BLaER1 treated with 17β-estradiol and CSF1 and Interleukin-3, amounts not matched to agents 10 nM and 100 nM (cell line): ENCODE measurements around the gene IMPDH2.

Source experiments
- H3K27ac ChIP-seq, 11 experiments: shearing (Covaris generic); formaldehyde crosslinking; 2 replicates each; pipeline ENCODE4 v1.8.1; 2022
- H3K27me3 ChIP-seq, 11 experiments: shearing (Covaris generic); formaldehyde crosslinking; 2 replicates each; pipeline ENCODE4 v1.8.1; 2022
- H3K36me3 ChIP-seq, 11 experiments: shearing (Covaris generic); formaldehyde crosslinking; 2 replicates each; pipeline ENCODE4 v1.8.1; 2022
- H3K4me1 ChIP-seq, 10 experiments: shearing (Covaris generic); formaldehyde crosslinking; 2 replicates each; pipeline ENCODE4 v1.8.1; 2022
- H3K4me2 ChIP-seq, 11 experiments: shearing (Covaris generic); formaldehyde crosslinking; 2 replicates each; pipeline ENCODE4 v1.8.1; 2022
- H3K4me3 ChIP-seq, 10 experiments: shearing (Covaris generic); formaldehyde crosslinking; 2 replicates each; pipeline ENCODE4 v1.8.1; 2022
- H3K9ac ChIP-seq, 11 experiments: shearing (Covaris generic); formaldehyde crosslinking; 2 replicates each; pipeline ENCODE4 v1.8.1; 2022
- H3K9me3 ChIP-seq, 11 experiments: shearing (Covaris generic); formaldehyde crosslinking; replicated peaks in 1 of 11; 2 replicates each; pipeline ENCODE4 v1.8.1; 2022
- H4K20me1 ChIP-seq, 11 experiments: shearing (Covaris generic); formaldehyde crosslinking; 2 replicates each; pipeline ENCODE4 v1.8.1; 2022
- Cebpa-rat ChIP-seq, 11 experiments: shearing (Covaris generic); IDR thresholded peaks; 2 replicates each; pipeline ENCODE4 v1.8.1; 2022

Gene IMPDH2

DNA sequence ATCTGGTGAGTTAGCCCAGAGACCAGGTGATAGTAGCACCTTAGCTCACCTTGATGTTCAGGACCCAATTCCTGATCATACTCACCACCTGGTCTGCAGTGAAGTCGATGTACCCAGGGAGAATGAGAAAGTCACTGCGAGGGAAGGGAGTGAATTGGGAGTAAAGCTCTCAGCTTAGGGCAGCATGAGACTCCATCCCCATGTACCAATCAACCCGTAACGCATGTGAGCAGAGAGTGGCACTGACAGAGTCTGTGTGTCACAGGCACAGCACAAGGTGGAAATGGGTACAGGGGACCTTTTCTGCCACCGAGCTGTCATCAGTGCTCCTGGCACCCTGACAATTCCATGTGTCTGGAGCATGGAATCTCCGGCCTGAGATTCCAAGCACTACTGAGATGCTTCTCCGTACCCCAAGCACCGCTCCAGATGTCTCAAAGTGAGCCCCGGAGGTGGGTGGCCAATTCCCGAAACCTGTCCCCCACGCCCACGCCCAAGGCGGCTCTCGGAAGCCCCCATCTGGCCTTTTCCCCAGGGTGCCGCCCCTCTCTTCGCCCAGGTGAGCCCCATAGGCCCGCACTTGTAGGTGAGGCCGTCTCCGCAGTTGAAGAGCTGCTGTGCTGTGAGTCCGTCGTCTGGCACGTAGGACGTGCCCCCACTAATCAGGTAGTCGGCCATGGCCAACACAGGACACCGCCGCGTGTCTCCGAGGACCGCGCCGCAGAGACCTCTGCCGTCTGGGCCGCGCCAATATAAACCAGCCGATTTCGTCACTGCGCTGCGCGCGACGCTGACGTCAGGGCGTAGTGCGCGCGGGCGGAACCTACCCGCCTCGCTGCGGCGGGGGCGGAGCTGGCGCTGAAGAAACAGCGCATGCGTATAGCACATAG is at the start of gene IMPDH2:
Gene IMPDH2 (minus strand): TSS at position 726 of the 890 bp plus-strand sequence. CDS start 48 bp downstream, at position 678.
- peaks cover 50 to 58% (median 52%) of the 10 kb centered on the region in 10 experiments for H3K4me1 ChIP-seq
- H3K9me3 ChIP-seq = no peaks in the 10 kb centered on the region
- H3K36me3 ChIP-seq = peaks cover 77 to 89% (median 84%) of the 10 kb centered on the region in 11 experiments
- peak within 1 kb of the TSS; percentile 69 to 84 (median 74) for H3K4me3 ChIP-seq
- H3K9ac ChIP-seq = peak within 1 kb of the TSS; percentile 81 to 94 (median 87)
- H4K20me1 ChIP-seq = peaks cover 6 to 61% (median 35%) of the 10 kb centered on the region in 11 experiments; a peak in 19 of 22 replicates
- no peaks in the 10 kb centered on the region for H3K27me3 ChIP-seq
- peak in 7 of 11 experiments; percentile 46 to 68 (median 63); a peak in 7 of 22 replicates for TF ChIP-seq Cebpa-rat (IDR thresholded peaks at IDR 0.05)
- H3K4me2 ChIP-seq = peak within 1 kb of the TSS; percentile 97 to 100 (median 99)
- H3K27ac ChIP-seq = peak within 1 kb of the TSS; percentile 70 to 91 (median 86); a peak in 21 of 22 replicates

DNA sequence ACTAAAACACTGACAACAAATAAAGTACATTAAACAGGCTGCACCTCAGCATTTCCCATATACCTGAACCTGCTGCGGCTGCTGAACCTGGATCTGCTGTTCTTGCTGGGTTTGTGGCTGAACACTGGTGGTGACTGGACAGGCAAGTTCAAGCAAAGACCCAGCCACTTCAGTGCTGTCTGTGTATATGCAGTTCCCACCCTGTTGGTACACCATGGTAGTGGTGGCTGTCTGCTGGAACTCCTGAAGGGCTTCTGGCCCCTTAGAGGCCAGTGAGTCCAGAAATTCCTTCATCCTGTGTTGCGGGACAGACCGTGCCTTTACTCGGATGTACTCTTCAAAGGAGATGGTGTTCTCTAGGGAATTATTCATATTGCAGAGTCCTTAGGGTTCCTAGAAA is 47.4 kb upstream of the IMPDH2 start:
- H3K9ac ChIP-seq = no peak overlapping the region
- H3K4me1 ChIP-seq = no peaks in the 10 kb centered on the region
- peaks cover 80 to 99% (median 96%) of the 10 kb centered on the region in 11 experiments for H3K36me3 ChIP-seq
- TF ChIP-seq Cebpa-rat (IDR thresholded peaks at IDR 0.05) = no peak
- H3K4me3 ChIP-seq = no peak overlapping the region
- H3K9me3 ChIP-seq = no peaks in the 10 kb centered on the region
- peaks cover 83 to 100% (median 97%) of the 10 kb centered on the region in 11 experiments; a peak in 21 of 22 replicates for H4K20me1 ChIP-seq
- no peak overlapping the region for H3K27ac ChIP-seq
- H3K27me3 ChIP-seq = no peaks in the 10 kb centered on the region
- no peak overlapping the region for H3K4me2 ChIP-seq

DNA sequence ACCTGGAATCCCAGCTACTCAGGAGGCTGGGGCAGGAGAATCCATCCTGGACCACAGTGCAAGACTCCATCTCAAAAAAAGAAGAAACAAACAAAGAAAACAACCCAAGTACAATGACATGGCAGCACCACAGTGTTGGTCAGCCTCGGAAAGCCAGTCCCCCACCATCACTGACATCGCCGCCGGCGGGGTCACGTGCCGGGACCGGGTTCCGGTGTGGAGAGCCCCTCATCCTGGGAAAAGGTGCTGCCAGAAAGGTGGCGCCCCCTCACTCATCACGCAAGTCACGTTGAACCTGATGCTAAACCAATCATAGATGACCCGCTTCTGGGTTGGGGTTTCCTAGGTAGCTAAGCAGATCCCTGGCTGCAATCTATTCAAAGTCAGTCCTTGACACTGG is 46.9 kb upstream of the IMPDH2 start:
- Histone ChIP-seq H4K20me1 (peaks cover 82 to 100% (median 97%) of the 10 kb centered on the region in 11 experiments; a peak in 21 of 22 replicates), H3K4me1 (no peaks in the 10 kb centered on the region), H3K27me3 (no peaks in the 10 kb centered on the region), H3K4me2 (no peak overlapping the region), H3K36me3 (peaks cover 85 to 100% (median 96%) of the 10 kb centered on the region in 11 experiments), H3K9me3 (no peaks in the 10 kb centered on the region), H3K9ac (no peak overlapping the region), H3K27ac (no peak overlapping the region), H3K4me3 (no peak overlapping the region)
- TF ChIP-seq Cebpa-rat (IDR thresholded peaks at IDR 0.05) = no peak

DNA sequence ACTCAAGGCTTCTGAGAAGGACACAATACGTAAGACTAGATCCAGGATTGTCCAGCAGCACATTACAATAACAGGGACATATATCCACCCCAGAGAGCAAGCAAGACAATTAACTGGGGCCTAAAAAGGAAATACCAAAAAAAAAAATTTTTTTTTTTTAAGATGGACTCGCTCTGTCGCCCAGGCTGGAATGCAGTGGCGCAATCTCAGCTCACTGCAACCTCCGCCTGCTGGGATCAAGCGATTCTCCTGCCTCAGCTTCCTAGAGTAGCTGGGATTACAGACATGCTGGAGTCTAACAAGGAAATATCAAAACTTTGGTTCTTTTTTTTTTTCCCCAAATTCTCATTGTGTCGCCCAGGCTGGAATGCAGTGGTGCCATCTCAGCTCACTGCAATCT is 28.8 kb upstream of the IMPDH2 start:
- Histone ChIP-seq H4K20me1 (peaks cover 29 to 96% (median 72%) of the 10 kb centered on the region in 11 experiments; a peak in 21 of 22 replicates), H3K36me3 (peaks cover 94 to 100% (median 99%) of the 10 kb centered on the region in 11 experiments), H3K27ac (no peak overlapping the region), H3K27me3 (no peaks in the 10 kb centered on the region), H3K4me3 (no peak overlapping the region), H3K9me3 (no peaks in the 10 kb centered on the region), H3K4me1 (peaks cover 0 to 9% (median 0%) of the 10 kb centered on the region in 10 experiments; a peak in 4 of 20 replicates), H3K4me2 (peak overlapping the region in 2 of 11 experiments; percentile 3 to 12; a peak in 2 of 22 replicates), H3K9ac (no peak overlapping the region)
- TF ChIP-seq Cebpa-rat (IDR thresholded peaks at IDR 0.05) = no peak

DNA sequence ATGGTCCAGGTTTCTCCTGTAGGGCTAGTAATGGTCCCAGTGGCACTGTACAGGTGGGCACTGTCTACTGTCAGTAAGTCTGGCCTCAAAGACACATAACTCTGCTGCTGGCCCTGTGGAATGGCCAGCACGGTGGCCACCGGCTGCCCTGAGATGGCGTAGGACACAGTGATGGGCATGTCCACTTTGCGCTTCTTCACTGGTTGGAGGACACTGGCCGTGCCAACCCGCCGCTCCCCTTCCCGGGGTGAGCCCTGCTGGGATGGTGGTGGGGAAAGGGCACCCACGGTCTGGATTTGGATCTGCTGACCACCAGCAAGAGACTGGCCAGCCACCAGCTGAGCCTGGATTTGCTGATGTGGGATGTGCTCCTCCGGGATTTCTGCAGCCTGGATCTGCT is 28.1 kb upstream of the IMPDH2 start:
- no peak for TF ChIP-seq Cebpa-rat (IDR thresholded peaks at IDR 0.05)
- Histone ChIP-seq H3K9me3 (no peaks in the 10 kb centered on the region), H3K4me1 (peaks cover 0 to 9% (median 0%) of the 10 kb centered on the region in 10 experiments; a peak in 4 of 20 replicates), H3K27me3 (no peaks in the 10 kb centered on the region), H3K27ac (no peak overlapping the region), H3K9ac (no peak overlapping the region), H4K20me1 (peaks cover 28 to 97% (median 72%) of the 10 kb centered on the region in 11 experiments; a peak in 21 of 22 replicates), H3K36me3 (peaks cover 94 to 100% (median 99%) of the 10 kb centered on the region in 11 experiments), H3K4me3 (no peak overlapping the region), H3K4me2 (no peak overlapping the region)

DNA sequence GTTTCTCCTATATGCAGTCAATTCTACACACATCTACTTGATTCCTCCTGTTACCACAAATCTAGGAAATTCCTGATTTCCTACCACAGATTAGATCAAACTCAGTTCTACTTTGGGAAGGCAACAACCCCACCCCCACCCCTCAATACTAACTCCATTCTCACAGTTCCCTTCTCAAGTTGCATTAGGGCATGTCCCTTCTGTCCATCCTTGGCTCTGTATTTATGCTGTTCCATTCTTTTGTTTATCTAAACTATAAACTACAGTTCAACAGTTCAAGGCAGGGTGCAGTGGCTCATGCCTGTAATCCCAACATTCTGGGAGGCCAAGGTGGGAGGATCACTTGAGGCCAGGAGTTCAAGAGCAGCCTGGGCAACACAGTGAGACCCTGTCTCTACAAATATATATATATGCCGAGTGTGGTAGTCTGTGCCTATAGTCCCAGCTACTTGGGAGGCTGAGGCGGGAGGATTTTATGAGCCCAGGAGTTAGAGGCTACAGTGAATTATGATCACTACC is 25.2 kb upstream of the IMPDH2 start:
- peaks cover 93 to 100% (median 97%) of the 10 kb centered on the region in 11 experiments for H3K36me3 ChIP-seq

DNA sequence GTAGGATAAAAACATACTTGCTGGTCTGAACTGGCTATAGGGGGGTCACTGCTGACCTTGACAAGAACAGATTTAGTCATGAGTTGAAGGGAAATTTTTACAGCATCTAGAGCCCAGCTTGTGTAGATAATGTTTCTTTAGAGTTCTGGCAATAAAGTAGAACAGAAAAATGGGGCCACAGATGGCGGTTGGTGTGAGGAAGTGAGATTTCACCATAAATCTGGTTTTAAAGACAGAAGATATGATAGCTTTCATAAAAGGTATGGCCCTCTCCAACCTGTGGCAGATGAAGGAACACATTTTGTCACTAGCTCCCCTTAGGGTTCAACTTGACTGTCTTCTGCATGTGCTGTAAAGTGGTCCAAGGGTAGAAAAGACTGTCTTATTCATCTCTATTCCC is 24.3 kb upstream of the IMPDH2 start:
- Histone ChIP-seq H3K4me3 (no peak overlapping the region), H3K4me2 (no peak overlapping the region), H3K27ac (no peak overlapping the region), H3K9me3 (no peaks in the 10 kb centered on the region), H4K20me1 (peaks cover 31 to 97% (median 78%) of the 10 kb centered on the region in 11 experiments; a peak in 20 of 22 replicates), H3K27me3 (no peaks in the 10 kb centered on the region), H3K4me1 (peaks cover 0 to 8% (median 0%) of the 10 kb centered on the region in 10 experiments; a peak in 4 of 20 replicates), H3K9ac (no peak overlapping the region), H3K36me3 (peaks cover 88 to 100% (median 97%) of the 10 kb centered on the region in 11 experiments)
- TF ChIP-seq Cebpa-rat (IDR thresholded peaks at IDR 0.05) = no peak

More for the DNA sequence above, 25.2 kb upstream of the IMPDH2 start:
- Histone ChIP-seq H3K27ac (no peak overlapping the region), H3K4me1 (peaks cover 0 to 9% (median 0%) of the 10 kb centered on the region in 10 experiments; a peak in 4 of 20 replicates), H3K27me3 (no peaks in the 10 kb centered on the region), H3K4me2 (no peak overlapping the region), H3K9ac (no peak overlapping the region), H4K20me1 (peaks cover 31 to 97% (median 75%) of the 10 kb centered on the region in 11 experiments; a peak in 20 of 22 replicates), H3K4me3 (no peak overlapping the region), H3K9me3 (no peaks in the 10 kb centered on the region)
- no peak for TF ChIP-seq Cebpa-rat (IDR thresholded peaks at IDR 0.05)

DNA sequence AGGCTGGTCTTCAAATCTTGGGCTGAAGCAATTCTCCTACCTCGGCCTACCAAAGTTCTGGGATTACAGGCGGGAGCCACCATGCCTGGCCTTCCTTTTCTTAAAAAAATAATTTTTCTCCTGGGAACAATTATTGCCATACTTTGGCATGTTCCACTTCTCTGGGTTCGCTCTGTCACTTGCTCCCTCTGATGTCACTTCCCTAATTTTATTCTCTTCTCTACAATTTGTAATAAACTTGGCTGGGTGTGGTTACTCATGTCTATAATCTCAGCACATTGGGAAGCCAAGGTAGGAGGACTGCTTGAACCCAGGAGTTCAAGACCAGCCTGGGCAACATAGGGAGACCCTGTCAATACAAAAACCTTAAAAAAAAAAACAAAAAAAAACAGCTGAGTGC is 6.1 kb upstream of the IMPDH2 start:
- peaks cover 84 to 100% (median 100%) of the 10 kb centered on the region in 11 experiments for H3K36me3 ChIP-seq
- TF ChIP-seq Cebpa-rat (IDR thresholded peaks at IDR 0.05) = no peak
- H3K4me2 ChIP-seq = peak overlapping the region in 4 of 11 experiments; percentile 28 to 70 (median 54); a peak in 6 of 22 replicates
- peaks cover 0 to 23% (median 8%) of the 10 kb centered on the region in 10 experiments; a peak in 11 of 20 replicates for H3K4me1 ChIP-seq
- H4K20me1 ChIP-seq = peaks cover 0 to 54% (median 5%) of the 10 kb centered on the region in 11 experiments; a peak in 13 of 22 replicates
- peak overlapping the region in 3 of 11 experiments; percentile 1 to 34 (median 2); a peak in 2 of 22 replicates for H3K27ac ChIP-seq
- no peaks in the 10 kb centered on the region for H3K9me3 ChIP-seq
- no peaks in the 10 kb centered on the region for H3K27me3 ChIP-seq
- H3K9ac ChIP-seq = peak overlapping the region in 4 of 11 experiments; percentile 7 to 23 (median 14); a peak in 3 of 22 replicates
- H3K4me3 ChIP-seq = no peak overlapping the region
